Muscle of arm (tissue), 12 donors: ENCODE results near the gene FARS2. TPM values are rescaled to one million over a fixed set of nuclear protein-coding genes. Genes with fewer than 3 reads are reported as not detected.

ENCODE experiments used
- DNase-seq: peaks from one replicate; pipeline ENCODE4 v3.0.0-alpha.2; 2013
- polyA plus RNA-seq, 12 donors: library from polyadenylated mRNA; unstranded; fragments of 120-200 nt; gene quantifications; one replicate each; pipeline ENCODE4 v1.2.1, GENCODE V29; 2013; ENCODE audit not compliant: insufficient read length in 12 of 12

Gene FARS2
- polyA plus RNA-seq, 12 donors: 7.1 to 16.5 (median 10.8) TPM; not detected in 1

DNA sequence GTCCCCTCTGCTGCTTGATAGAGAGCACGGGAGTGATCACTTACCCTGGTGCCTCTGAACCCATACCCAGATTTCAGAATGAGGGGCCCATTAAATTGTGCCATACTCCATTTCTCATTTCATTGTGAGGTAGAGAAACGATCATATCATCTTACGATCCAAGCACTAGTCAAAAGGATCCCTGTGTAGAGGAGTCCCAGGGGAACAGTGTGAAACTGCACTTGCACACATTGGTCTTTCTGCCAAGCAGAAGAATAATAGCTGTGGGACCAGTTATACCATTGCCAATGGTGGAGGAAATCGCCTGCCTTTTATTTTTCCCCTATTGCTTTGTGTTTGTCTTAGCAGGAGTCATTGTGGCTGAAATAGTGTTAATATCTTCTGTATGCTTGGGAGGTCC, 161.9 kb downstream of the FARS2 start:
- no peak for DNase-seq

DNA sequence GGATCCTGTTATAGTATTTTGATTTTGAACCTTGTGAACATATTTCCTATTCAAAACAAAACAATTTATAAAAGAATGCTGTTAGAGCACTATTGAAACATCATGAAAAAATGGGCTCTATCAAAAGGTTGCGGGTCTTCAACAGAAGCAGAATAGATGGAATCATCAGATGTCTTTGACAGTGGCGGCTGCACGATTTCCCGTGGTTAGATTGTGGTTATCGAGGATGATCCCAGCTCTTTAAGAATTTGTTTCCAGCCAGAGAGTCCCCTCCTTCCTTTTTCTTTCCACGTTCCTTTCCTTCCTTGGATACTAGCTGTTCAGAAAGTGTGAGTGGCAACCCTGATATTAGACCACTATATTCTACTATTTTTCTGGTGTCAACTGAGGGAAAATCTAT, 163.4 kb downstream of the FARS2 start:
- no peak for DNase-seq

DNA sequence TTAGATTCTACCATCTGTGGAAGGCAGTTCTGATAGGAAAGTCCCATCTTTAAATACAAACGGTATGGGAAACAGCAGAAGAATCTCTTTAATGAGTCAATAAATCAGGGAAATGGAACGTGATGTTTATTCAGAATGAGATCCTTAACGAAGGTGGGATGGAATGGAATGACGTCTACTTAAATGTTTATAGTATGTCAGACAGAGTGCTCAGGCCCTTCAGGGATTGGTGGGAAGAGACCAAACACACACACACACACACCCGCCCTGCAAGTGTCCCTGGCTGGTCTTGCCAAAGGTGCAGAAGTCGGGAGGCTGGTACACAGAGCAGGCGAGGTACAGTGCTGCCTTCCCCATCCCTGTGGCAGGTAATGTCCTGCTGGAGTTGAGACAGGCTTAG, 164.0 kb downstream of the FARS2 start:
- DNase-seq: no peak

DNA sequence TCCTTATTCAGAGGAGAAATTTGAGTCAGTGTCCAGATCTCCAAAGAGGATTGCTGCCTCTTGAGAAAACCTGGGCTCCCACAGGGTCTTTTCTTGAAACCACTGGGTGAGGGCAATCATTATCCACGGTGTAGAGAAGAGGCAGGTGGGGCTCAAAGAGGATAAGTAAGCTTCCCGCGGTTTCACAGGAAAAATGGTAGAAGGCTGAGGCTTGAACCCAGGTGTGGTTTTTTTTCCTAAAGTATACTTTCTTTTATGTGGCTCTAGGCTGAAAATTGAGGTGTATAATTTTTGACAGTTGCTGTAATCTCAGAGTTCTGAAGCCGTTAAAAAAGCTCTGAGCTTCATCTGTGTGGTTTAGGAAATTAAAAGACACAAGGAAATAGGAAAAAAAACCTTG, 164.5 kb downstream of the FARS2 start:
- DNase-seq: no peak

DNA sequence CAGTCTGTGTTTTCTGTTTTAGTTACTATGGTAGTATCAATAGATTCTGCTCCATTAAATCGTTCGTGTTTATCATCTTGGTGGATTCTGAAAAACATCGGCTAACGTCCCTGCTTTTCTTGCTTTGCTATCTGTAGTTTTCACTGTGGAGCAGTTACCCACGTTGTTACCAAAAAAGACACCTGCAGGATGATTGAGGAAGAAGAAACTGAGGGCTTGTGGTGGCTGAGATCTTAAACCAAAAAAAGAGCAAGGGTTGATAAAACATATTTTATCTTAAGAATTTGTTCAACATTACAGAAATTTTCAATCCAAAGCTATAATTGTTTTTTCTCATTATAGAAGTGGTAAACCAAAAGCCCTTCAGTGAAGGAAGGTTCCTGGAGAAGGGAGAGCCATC, 166.3 kb downstream of the FARS2 start:
- DNase-seq: no peak

DNA sequence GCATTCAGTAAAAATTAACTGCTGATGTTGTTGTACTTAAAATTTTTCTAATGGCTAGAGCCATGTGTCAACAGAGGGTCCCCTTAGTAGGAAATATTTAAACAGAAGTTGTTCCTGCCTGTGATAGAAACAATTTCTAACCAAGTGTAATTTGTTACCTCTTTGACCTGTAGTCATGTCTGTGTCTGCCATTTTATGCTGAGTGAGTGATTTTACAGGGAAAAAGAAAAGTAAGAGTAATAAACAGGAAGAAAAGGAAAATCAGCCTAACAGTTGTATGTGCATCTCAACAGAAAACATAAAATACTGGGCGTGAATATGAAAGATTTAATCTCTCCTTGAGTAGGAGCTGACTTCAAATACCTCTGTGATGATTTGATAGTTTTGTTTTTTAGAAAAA, 172.0 kb downstream of the FARS2 start:
- DNase-seq: no peak

DNA sequence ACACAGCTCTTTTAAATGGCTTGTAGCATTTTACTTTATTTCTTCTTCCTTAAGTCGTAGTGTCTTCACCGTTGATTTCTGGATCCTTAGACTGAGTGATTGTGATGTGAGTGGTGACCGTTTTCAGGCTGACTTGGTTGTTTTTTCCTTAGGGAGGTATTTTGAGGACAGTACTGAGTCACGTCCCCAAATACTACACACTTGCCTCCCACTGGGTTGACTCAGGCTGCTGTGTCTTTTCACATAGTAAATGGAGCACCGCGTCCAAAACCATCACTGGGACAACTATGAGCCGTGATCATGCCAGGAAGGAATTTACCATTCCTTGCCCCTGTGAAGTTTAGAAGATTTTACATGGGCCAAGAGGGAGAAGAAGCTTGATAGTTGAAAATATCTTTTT, 174.1 kb downstream of the FARS2 start:
- DNase-seq: no peak

DNA sequence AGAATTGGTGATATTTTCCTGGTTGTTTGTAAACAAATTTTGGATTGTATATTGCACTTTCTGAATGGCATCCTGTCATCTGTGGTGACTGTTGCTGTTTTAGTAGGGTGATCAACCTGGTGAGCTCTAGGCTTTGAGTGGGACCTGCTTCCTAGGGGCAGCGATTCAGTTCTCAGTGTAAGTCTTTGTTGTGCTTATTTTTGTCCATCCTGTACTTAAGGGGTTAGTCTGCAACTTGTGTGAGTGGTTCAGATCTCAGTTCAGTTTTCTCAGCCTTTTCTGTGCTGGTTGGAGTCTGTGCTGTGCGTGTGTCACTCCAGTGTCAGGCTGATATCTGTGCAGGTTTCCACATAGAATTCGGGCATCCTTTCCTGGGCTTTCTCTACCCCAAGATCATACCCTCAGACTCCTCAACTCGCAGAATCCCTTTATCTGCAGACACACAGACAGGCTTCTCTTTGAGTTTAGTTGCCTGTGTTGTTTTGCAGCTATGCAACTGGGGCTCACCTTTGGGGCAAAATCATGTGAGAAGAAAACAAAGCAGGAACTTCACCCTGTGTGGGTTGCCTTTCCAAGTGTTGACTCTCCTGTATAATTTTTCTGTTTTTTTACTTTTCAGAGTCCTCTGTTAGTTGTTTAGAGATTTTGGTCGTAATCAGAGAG, 177.7 kb downstream of the FARS2 start:
- DNase-seq: no peak

DNA sequence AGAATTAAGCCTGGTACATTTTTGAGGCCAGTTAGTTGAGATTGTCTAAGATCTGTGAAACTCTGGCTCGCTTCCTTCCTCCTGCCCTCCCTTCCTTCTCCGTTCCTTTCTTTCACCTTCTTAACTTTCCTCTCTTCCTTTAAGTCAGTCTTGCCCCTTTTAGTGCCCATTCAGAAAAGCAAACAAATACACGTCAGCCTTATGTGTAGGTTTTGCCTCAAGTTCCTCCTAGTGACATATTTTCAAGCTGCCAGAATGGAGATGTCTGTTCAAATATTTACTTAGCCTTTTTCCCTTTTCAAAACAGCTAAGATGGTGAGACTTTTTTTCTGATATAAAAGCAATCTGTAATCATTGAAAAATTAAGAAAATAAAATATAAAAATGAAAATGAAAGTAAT, 178.4 kb downstream of the FARS2 start:
- DNase-seq: no peak

DNA sequence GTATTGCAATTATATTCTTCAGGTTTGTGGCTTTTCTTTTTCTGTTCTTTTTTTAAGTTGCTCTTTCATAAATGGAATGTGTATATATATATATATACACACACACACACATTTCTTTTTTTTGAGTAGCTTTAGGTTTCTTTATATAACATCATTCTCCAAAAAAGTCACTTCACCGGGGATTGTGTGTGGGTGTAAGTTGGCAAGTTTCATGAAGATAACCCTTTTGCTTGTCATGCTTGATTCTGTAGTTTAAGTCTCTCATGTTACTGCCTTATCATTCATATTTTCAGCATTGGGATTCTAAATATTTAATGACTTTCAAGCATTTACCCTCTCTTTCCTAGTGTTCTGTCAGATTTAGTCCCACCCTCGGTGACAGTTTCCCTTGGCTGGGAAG, 181.0 kb downstream of the FARS2 start:
- DNase-seq: no peak

DNA sequence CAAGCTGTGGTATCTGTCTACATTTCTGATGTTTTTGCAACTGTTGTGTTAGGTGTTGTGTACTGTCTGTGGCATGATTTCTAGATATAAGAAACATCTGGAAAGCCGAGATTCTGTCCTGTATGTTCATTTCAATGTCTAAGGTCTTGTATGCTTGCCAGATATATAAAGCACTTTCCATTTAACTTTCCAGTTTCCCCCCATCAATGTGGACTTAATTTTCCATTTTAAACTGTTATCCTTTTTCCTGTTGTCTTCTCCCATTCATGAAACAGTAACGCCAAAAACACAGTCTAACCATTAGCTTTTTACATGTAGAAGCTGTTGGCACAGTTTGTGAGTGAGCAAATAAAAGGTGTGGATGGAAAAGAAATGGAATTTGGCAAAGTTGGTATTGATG, 181.6 kb downstream of the FARS2 start:
- peak; percentile 62 for DNase-seq

DNA sequence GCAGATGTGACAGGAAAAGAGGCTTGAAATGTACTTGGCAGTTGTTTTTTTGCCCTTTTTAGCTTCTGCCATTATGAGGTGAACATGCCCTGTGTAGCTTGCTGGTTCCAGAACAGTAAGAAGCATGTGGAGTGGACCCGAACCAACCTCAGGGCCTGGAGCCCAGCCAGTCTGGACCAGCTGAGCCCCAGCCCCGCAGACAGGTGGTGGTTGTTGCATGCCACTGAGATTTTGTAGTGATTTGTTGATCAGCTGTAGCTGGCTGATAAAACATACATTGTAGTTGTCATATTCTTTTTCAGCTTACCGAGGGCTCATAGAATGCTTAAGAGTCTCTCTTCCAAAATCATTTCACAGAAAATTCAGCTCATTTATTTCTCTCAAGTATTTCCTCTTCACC, 182.2 kb downstream of the FARS2 start:
- DNase-seq: peak; percentile 7

DNA sequence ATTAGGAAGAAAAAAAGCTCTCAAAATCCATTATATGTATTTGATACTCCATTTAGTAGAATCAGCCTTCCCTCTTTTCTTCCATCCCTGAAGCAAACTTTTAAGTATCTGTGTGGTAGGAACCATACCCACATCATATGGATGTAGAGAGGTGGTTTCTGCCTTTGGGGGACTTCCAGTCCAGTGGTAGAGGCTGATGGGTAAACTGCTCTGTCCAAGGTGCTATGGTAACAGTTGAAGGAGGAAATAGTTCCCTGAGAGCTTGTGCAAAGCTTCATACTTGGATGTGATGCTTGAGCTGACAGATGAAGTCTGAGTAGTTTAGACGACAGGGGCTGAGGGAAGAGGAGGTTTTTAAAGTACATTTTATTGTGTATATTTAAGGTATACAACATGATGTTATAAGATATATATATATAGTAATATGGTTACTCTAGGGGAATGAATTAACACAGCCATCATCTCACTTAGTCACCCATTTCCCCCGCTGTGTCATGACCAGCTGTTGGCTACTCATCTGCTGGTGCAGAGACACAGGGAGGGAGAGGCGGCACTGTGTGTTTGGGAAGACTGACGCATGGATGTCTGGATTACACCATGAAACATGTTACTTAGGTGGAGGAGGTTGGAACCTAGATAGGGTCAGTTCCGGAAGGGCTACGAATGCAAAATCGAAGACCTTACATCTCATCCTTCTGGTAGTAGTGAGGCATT, 185.2 kb downstream of the FARS2 start:
- DNase-seq: no peak

DNA sequence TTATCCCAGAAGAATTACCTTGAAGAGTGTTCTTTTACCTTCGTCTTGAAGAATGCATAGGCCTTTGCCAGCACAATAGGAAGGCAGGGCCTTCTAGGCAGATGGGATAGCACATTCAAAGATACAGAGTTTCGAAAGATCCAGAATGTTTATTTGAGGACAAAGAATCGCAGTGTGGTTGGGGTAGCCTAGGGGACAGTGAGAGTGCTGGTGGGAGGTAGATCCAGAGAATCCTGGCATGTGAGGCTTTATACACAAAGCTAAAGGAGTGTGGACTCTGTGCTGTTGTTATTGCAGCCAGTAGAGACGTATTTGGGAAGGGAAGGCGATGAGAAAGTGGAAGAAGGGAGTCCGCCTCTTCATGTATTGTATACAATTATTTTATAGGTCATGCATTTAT, 186.6 kb downstream of the FARS2 start:
- no peak for DNase-seq

DNA sequence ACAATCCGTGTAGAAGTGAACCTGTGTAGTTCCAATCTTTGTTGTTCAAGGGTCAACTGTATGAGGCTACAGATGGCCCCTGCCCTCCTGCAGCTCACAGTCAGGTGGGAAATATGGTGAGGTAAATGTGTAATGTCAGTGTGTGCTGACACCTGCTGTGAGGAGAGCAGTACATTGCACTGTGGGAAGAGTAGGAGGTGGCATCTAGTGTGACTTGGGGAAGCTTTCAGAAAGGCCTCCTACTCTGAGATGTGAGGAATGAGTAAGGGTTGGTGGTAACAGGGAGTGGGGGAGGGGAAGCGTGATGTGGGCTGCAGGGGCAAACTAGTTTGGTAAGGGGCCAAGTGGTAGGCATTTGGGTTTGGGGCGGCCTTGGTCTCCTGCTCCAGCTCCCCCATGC, 188.8 kb downstream of the FARS2 start:
- DNase-seq: no peak

DNA sequence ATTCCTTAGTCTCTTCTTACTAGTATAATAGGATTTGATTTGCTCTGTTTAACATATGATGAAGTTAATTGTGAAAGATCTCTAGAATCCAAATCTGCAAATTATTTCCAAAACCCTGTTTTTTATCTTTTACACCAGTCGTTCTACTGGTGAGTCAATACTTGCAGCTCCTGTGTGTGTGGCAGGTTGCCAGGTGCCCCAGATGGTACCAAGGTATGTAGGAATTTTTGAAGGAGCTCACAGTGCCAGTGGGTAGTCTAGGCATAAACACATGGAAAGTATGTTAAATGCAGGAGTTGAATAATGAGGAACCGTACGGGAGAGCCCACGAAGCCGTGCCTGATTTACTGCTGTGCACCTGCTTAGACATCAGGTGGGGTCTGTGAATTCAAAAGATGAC, 192.2 kb downstream of the FARS2 start:
- DNase-seq: no peak

DNA sequence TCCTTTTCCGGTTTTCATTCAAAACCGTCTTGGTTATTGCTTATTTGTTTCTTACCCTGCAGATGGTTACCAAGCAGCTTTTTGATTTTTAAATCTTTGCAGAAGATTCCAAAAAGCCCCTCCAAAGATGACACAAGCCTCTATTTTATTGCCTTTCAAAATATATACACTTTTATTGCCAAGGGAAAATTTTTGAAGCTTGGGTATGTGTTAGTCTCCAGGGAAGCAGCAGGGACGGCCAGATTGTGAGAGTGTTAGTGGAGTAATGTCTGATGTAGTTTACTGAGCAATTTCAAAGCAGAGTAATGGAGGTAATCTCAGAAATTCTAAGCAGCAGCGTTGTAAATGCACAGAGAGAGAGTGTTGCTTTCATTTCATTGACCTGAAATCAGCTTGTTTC, 193.8 kb downstream of the FARS2 start:
- DNase-seq: no peak

DNA sequence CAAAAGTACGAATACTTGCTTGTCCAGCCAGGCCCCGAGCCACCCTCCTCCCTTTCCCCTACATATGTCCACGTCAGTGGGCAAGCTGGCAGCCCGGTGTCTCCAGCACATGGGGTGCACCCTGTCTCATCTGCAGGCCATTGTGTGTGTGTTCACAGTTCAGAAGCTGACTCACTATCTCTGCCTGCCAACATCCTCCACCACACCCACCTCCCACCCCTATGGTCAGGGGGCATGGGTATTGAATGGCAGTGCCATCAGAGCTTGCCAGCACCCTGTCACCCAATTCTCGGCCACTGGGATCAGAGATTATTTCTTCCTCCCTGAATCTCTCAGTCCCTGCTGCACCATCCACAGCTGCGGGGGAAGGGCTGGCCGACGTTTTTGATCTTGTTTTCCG, 195.7 kb downstream of the FARS2 start:
- no peak for DNase-seq

DNA sequence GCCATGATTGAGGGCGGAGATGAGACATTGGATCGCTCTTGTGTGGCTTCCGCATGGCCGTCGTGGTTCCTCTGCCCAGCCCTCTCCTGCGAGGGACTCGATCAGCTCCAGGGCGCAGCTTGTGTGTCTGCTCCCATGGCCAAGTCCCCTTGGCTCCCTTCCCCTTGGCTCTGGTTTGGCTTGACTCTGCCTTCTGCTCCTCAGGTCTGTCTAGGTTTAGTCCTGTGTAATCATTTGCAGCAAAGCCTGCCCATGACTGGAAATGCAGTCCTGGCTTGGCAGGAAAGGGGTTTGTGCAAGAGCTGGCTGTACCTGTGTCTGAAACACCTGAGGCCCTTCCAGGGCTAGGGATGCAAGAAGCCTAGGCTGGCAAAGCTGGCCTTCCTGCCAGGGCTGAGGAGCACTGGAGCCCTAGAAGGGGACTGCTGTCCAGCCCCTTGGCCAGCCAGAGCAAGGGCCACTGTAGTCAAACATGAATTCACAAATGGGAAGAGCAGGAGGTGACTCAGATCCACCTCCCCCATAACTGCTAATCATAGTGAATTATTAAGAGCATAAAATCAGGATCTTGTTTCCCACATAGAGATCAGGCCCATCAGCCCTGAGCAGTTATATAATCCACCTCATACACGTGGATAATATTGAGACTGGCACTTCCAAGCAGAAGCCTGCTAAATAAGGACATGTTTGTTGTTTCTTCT, 196.8 kb downstream of the FARS2 start:
- DNase-seq: peak; percentile 21

DNA sequence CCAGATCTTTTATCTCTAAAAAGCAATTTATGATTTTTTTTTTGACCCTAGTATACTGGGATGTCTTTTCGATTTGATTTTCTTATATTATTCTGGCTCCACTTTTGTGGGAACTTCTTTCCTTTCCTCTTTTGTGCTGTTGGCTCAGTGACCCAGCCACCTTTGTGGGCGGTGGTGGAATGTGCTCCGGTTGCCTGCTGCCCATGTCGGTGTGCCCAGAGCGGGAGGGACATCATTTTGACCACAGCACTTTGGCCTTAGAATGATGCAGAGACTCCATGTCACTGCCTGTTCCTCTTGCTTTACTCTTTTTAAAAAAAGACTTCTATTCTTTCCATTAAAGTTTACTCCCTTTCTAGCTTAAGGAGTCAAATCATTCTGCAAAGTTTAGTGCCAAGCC, 198.0 kb downstream of the FARS2 start:
- no peak for DNase-seq

DNA sequence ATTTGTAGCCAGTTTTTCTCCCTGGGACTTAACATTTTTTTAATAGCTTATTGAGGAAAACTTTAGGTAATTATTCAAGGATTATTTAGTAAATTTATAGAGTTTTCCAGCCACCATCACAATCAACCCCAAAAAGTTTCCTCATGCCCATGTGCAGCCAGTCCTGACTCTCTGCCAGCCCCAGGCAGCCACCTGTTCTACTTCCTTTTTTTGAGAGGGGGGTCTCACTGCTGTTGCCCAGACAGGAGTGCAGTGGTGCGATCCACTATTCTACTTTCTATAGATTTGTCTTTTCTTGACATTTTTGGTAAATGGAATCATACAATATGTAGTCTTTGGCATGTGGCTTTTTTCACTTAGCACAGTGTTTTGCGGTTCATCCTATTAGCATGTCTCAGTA, 200.1 kb downstream of the FARS2 start:
- DNase-seq: no peak

DNA sequence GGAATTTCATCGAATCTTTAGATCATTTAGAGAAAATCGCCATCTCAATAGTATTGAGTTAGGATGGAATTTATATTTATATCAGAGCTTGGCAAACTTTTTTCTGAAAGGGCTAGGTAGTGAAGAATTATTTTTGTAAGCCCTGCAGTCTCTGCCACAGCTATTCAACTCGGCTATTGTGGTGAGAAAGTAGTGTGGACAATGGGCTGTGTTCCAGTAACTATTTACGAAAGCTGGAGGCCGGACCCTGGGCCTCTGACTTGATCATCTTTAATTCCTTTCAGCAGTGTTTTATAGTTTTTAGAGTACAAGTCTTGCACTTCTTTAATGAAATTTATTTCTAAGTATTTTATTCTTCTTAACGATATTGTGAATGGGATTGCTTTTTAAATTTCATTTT, 201.5 kb downstream of the FARS2 start:
- no peak for DNase-seq

DNA sequence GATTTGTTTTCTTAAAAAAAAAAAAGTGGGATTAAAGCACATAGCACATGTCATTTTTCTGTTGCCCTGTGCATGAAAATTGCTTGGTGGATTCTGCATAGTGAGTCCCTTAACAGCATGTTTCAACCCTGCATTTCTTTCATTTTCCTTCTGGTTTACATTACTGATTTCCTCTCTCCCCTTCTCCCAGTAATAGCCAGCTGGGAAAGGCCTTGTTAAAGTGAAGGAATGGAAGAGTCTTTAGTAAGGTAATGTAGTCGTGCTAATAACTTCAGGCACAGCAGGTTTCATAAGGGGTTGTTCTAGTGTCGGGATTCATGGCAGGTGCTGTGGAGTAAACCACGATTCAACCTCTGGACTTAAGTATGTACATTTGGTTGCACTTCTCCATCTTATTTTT, 202.4 kb downstream of the FARS2 start:
- DNase-seq: no peak
